GM21423 (cell line): ENCODE measurements around the gene CKMT2.
A peak's percentile ranks its signal among the peaks of the same experiment; 100 is the strongest.
"Not testable (repeated sequence)": the region's sequence is repeated elsewhere in the genome, so short reads cannot be mapped to it uniquely, and the experiment has no call there.

Experiments used
- ATAC-seq: cut with Tn5 transposase; IDR thresholded peaks from one replicate; pipeline ENCODE4 v1.9.1; 2021; ENCODE audit warnings: mild to moderate bottlenecking, moderate library complexity; ENCODE audit not compliant: unreplicated experiment

The CKMT2 gene

DNA sequence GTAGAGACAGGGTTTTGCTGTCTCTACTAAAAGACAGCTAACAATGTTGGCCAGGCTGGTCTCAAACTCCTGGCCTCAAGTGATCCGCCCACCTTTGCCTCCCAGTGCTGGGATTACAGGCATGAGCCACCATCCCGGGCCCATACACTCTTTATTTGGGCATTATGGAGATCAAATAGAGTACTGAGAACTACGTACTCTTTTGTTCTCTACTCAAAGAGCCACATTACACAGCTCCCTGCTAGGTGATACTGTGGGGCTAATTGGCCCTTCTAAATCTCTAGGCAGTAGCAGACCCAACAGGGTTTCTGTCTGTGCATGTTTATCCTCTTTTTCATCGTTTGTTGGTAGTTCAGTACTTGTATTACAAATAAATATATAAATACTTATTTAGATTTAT is 16.1 kb downstream of the CKMT2 start:
- ATAC-seq = no peak

DNA sequence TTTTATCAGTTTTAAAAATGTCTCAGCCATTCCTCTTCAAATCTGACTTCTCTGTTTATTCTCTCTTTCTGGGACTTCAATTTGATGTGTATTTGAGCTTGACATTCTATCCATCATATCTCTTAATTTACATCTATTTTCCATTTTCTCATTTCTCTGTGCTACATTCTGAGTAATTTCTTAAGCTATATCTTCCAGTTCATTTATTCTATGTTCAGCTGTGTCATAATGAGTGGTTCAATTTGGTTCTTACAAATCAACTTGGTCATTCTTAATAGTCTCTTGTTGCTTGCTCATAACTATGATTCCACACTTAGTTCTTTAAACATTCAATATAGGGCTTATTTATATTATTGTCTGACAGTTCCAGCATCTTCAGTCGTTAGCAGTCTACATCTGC is 16.9 kb downstream of the CKMT2 start:
- ATAC-seq = no peak

GRCh38 chr5:81251922-81252321 is 18.8 kb downstream of the CKMT2 start:
- no peak for ATAC-seq

- ATAC-seq = no peak
These were observed 19.8 kb downstream of the CKMT2 start for GRCh38 chr5:81252904-81253303.

DNA sequence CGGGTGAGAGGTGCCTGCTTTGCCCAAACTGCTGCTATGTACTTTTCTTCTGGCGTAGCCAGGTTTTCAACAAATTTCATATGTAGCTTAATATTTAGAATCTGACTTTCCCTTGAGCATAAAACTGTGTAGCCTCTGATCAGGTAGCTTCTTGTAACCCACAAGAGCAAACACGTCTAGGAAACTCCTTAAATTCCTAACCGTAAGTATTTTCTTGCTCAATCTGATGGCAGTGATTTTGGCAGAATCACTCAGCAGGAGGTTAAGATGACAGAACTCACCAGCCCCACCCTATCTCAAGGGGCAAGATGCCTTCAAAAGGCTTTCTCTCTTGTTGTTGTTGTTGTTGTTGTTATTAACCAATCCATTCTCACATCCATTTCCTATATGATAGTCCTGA is 20.8 kb downstream of the CKMT2 start:
- ATAC-seq = no peak

- ATAC-seq = no peak
These were observed 21.9 kb downstream of the CKMT2 start for GRCh38 chr5:81254886-81255559.

GRCh38 chr5:81256766-81257165 is 23.6 kb downstream of the CKMT2 start:
- ATAC-seq = no peak

DNA sequence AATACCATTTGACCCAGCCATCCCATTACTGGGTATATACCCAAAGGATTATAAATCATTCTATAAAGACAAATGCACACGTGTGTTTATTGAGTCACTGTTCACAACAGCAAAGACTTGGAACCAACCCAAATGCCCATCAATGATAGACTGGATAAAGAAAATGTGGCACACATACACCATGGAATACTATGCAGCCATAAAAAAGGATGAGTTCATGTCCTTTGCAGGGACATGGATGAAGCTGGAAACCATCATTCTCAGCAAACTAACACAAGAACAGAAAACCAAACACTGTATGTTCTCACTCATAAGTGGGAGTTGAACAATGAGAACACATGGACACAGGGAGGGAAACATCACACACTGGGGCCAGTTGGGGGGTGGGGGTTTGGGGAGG is 29.7 kb downstream of the CKMT2 start:
- ATAC-seq = not testable (repeated sequence)

DNA sequence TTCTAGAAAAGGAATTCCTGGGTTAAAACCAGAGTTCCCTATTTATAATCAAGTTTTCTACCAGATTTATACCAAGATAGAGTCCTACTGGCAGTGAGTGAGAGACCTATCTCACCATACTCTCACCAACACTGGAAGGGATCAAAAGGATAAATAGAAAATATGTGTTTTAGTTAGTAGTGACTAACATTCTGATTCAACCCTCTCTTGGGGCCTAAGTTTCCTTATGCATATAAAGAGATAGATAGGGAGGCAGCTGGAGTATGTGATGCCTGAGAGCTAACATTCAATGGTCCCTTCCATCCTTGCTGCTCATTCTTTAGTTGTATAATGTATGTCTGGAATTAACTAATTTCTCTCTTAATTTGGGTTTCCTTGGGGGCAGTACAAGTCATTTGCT is 32.0 kb downstream of the CKMT2 start:
- no peak for ATAC-seq

- no peak for ATAC-seq
These were observed 35.5 kb downstream of the CKMT2 start for GRCh38 chr5:81268521-81269196.

GRCh38 chr5:81269751-81270393 is 36.8 kb downstream of the CKMT2 start:
- no peak for ATAC-seq

GRCh38 chr5:81270394-81271027 is 37.4 kb downstream of the CKMT2 start:
- ATAC-seq = not testable (repeated sequence)

GRCh38 chr5:81283976-81284375 is 50.9 kb downstream of the CKMT2 start:
- ATAC-seq = no peak

- no peak for ATAC-seq
These were observed 53.0 kb downstream of the CKMT2 start for GRCh38 chr5:81286059-81286617.

DNA sequence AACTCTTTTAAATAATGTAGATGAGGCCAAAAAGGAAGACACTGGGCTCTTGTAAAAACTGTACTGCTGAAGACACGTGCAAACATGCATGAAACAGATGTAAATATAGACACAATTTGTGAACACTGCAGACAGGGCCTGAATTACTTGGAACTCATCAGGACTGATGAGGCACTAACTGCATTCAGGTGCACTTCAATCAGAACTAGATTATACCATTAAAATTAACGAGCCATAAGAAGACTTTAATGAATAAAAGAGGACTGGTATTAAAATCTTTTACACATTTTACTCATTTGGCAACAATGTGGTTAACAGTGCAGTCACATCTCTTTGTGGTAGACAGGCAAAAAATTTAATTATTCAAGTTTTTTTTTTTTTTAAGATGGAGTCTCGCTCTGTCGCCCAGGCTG is 54.9 kb downstream of the CKMT2 start:
- no peak for ATAC-seq

- no peak for ATAC-seq
These were observed 57.0 kb downstream of the CKMT2 start for GRCh38 chr5:81290146-81290545.

DNA sequence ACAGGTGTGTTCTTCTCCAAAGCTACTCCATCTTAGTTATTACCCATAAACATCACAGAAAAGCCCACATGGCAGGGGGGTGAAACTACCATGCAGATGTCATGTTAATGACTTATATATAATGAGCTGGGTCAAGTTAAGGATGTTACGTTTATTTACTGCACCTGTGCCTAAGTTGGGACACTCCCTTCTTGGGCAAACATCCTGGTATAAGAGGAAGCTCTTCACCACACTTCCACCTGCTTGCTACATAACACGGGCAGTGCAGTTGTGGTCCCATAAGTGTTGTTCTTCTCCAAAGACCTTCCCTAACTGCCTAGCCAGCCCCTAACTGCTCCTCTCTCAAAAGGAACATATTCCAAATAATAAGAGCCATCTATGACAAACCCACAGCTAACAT is 59.0 kb downstream of the CKMT2 start:
- no peak for ATAC-seq

- ATAC-seq = not testable (repeated sequence)
These were observed 60.9 kb downstream of the CKMT2 start for GRCh38 chr5:81294021-81294420.

GRCh38 chr5:81297531-81297930 is 64.4 kb downstream of the CKMT2 start:
- no peak for ATAC-seq

GRCh38 chr5:81300921-81301270 is 67.8 kb downstream of the CKMT2 start:
- ATAC-seq = no peak

GRCh38 chr5:81301271-81302015 is 68.3 kb downstream of the CKMT2 start, which contains the start of gene ZCCHC9:
Gene ZCCHC9 (plus strand): TSS chr5:81301587. CDS start chr5:81304758, 3,171 bp downstream.
- ATAC-seq = peak; percentile 97
